HG03442 (cell line): ENCODE measurements around the gene AKAP6.
A peak's percentile ranks its signal among the peaks of the same experiment; 100 is the strongest.

ENCODE experiments used
- ATAC-seq: cut with Tn5 transposase; IDR thresholded peaks from one replicate; pipeline ENCODE4 v1.9.1; 2021; ENCODE audit warnings: mild to moderate bottlenecking, moderate library complexity; ENCODE audit not compliant: unreplicated experiment

AKAP6 gene

DNA sequence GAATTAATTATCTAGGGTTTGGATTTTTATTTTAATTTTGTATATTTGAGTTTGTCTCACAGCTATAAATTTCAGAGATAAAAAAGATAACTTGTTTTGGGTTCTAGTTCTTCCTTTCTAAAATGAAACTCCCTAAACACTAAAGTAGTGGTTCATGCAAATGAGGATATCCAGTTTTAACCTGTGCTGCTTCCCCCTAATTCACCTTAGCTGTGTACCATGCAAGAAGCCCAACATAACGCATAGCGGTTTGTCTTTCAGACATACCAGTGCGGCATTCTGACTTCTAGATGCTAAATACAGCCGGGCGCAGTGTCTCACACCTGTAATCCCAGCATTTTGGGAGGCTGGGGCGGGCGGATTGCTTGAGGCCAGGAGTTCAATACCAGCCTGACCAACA, 320.9 kb downstream of the AKAP6 start:
- no peak for ATAC-seq

DNA sequence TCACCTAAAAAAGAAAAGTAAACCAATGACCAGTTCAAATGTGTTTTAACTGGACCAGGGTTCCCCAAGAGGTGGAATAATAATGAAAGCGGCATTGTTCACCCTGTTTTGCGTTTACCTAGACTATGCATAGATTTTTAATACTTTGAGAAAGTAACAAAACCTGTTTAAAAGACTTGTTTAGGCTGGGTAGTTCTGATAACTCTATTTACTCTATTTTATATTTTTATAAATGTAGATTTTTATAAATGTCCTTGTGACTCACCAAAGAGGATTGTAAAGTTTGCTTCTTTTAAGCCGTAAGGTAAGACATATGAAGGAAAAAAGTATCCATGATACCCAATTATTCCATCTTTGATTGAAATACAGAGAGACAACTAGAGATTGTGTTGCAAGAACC, 321.6 kb downstream of the AKAP6 start:
- ATAC-seq: no peak

DNA sequence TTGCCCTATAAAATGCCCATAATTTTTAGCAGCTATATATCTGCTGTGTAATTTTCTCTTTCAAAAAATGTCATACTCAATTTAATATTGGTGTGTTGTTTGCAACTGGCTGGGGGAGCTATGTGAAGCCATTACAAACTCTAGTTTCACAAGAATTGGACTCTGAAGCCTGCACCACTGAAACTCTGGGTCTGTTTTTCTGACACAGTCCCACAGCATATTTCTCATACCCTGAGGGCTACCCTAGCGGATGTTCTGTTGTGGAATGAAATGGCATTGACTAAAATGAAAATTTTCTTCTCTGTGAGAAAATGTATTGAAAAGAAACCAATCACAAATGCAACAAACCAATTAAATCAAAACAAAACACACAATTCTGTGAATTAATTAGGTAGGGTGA, 325.0 kb downstream of the AKAP6 start:
- ATAC-seq: no peak

DNA sequence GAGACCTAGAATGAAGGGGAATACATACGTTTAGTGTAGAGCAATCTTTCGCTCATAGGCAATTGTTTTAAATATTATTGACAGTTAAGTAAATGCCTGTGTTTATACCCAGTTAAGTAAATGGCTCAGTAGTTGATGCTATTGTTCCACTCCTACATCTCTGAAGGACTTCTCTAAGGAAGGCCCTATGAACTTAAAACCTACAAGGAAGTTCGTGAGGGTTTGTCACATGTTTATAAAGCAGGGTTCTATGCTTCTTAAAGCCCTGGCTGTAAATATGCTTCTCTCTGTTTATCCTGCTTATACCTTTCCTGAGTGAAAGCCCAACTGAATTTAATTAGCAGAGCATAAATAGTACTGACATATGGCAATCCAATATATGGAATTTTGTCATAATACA, 327.5 kb downstream of the AKAP6 start:
- no peak for ATAC-seq

DNA sequence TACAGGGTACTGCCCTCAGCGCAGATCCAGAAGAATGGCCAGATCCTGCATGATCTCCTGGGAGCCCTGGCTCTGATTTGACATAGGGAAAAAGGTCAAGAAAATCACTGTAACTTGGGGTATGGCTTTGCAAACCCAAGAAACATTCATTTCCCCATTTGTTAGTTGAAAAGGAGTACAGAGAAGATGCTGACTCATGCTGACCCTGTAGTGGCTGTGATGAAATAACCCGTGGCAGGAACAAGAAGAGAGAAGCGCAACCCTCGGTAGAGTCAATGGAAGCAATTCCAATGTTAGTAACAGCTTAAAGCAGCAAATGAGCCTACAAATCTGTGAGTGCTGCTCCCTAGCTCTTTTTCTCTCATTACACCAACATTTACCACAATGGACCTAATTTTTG, 328.0 kb downstream of the AKAP6 start:
- ATAC-seq: peak; percentile 86

DNA sequence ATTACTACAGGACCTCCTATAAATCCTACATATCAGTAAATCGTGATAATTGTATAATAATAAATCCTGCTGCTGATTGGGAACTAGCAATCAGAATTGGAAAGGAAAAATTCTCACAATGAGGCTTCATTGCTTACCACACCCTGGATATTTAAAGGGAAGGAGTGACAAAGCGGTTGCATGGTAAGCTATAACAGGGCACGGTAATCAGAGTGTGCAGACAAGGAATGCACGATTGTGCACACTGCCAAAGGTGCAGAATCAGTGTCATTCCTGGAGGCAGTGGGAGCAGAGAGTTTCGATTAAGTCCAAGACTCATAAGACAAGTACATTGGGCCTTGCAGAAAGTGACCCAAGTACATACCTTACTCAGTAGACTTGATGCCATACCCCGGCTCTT, 332.1 kb downstream of the AKAP6 start:
- no peak for ATAC-seq

DNA sequence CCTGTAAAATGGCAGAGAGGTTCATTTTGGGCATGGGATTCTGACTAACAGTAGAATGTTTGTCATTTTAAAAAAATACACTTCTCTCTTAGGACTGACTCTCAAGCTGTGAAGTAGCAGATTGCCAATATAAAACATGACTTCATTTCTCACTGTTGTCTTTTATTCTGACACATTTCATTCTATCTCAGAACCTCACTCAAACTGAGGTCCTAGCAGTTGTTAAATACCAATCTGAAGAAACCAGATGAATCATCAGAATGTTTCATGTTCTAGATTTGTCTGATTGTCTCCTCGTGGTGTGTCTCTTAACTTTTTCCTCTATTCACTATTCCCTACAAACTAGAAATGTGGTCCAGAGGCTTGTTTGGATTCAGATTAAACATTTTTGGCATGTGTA, 333.1 kb downstream of the AKAP6 start:
- ATAC-seq: no peak

DNA sequence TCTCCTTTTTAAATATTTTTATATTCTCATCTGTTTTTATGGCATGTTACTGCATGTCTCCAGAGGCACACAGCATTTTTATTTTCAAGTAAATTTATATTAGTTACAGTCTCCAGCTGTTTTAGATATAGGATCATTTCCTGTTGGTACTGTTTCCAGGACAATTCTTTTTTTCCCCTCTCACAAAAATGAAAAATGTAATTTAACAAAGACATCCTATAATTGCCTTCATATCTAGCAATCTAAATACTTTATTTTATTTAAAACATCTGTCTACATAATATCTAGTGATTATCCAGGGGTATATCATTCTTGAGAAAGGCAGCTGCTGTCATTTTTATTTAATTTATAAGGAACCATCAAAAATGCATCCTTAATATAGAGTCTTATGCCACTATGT, 337.2 kb downstream of the AKAP6 start:
- no peak for ATAC-seq

DNA sequence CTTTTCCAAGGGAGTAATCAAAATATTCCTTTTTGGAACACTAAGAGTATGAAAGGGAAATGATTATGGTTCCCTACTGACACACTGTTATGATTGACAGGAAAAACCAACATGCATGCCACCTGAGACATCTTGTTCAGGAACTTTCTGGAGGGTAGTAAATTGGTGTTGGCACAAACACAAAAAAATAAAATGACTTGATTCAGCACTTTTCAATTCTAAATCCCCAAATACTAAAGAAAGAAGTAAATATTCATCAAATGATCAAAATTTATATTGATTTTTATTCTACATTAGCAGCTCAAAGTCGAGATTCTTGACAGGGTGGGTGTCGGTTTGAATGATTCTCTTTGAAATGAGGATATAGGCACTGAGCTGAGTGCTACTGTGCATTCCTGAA, 338.2 kb downstream of the AKAP6 start:
- ATAC-seq: no peak

DNA sequence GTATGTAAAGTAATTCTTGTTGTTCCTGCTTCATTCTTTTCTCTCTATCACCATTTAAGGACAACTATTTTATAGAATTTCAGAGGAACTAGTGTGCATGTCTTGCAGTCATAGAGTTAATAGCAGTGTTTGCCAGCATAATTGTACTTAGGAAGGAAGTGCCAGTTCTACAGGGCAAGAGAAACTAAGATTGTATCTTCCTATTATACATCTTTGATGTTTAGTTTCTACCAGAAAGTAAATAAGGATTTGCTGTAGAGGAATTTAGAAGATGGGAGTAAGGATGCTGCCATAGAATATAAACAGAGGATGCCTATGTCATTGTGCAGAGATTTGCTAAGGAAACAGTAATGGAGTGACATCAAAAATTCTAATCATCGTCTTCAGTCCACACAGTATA, 338.7 kb downstream of the AKAP6 start:
- no peak for ATAC-seq

DNA sequence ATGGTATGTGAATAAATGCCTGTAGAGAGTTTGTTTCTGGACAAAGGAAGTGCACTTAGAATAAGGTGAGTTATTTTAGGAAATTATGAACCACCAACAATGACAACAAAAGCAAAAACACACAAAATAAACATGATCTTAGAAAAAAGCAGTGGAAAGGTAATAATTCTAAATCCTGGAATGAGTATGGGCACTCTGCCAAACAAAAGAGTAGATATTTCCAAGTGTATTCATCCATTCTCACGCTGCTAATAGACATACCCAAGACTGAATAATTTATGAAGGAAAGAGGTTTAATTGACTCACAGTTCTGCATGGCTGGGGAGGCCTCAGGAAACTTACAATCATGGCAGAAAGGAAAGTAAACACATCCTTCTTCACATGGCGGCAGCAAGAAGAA, 340.3 kb downstream of the AKAP6 start:
- ATAC-seq: no peak

DNA sequence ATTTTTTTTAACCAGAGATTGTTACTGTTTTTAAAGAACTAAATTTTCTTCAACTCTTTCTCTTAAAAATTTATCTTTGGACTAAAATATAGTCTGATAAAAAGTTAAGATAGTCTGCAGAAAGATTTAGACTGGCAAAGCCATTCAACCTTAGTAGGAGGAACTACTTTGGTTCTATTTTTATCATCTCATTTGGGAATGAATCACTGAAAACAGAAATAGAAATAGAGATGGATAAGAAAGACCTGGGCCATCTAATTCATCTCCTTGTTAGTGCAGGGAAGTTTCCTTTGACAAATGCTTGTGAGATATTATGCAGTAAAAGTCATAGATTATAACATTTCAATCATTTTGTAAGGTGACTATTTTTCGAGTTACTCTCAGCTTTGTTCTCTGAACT, 346.3 kb downstream of the AKAP6 start:
- ATAC-seq: no peak

DNA sequence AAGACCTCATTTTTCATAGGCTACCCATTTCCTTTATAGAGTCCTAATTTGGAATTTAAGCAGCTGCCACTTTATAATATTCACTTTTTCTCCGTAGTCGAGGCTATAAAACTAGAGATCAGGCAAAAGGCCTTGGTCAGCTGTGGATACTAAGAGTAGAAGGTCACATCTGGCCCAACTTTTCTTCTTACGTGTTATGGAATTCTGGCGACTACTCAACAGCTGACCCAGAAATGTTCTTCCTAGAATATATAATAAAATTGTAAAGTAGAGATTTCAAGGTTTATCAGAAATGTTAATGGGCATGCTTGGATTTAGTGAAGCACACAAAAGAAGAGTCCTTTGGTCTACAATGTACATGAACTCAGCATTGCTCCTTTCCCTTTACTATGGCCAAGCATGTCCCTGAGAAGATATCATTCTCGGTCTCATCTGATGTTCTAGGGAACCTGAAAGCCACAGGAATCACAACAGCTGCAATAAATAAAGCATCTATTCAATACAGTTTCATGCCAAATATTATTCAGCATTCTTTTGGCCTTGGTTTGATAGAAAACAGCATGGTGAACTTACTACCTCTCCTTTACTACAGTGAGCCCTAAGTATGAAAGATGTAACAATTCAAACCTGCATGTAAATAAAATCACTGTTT, 348.2 kb downstream of the AKAP6 start:
- no peak for ATAC-seq

DNA sequence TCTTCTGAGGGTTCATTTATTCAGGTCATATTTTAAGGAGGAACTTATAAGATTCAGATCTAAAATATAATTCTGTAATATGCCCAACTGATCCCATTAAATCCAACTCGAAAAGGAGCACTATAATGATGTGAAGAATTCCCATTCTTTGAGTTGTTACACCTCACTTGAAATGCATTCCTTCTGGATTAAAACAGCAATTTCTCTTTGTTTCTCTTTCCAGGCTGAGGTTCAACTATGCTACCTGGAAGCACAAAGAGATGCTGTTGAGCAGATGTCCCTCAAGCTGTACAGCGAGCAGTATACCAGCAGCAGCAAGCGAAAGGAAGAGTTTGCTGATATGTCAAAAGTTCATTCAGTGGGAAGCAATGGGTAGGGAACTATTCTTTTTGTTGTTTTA, 349.0 kb downstream of the AKAP6 start:
- no peak for ATAC-seq

DNA sequence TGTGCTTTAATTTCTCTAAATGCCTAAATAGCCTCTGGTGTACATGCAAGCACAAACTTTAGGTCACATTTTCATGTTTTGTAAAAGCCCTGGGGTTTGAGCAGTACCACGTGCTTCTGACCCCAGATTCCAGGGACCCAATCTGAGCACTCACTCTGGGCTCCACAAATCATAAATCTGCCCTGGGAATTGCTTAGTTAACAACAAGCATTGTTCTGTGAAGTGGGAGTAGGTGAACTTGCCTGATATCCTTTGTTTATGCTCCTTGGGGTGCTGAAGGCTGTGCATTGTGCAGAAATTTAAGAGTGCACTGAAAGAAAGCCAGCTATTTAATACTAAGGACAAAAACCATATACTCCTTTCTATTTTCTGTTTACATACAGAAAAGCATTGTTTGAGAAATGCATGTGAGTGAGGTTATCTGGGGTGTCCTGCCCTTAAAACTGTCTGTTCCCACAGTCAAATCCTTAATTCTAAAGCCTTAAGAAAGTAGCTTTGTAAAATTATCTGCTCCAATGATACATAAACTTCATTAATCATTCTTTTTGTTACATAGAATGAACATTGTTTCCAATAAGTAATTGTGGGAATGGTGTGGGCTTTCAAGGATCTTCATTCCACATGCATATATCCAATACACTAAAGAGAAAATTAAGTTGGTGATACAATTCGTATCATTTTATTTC, 351.0 kb downstream of the AKAP6 start:
- no peak for ATAC-seq

DNA sequence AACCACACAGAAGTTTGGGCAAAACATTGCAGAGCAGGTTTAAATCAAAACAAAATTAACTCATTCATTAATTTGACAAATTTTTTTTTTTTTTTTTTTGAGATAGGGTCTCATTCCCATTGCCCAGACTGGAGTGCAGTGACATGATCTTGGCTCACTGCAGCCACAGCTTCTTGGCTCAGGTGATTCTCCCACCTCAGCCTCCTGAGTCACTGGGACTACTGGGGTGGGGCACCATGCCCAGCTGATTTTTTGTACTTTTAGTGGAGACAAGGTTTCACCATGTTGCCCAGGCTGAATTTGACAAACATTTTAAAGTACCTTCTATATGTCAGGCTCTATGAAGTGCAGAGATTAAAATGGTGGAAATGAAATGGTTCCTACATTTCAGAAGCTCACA, 352.5 kb downstream of the AKAP6 start:
- no peak for ATAC-seq

DNA sequence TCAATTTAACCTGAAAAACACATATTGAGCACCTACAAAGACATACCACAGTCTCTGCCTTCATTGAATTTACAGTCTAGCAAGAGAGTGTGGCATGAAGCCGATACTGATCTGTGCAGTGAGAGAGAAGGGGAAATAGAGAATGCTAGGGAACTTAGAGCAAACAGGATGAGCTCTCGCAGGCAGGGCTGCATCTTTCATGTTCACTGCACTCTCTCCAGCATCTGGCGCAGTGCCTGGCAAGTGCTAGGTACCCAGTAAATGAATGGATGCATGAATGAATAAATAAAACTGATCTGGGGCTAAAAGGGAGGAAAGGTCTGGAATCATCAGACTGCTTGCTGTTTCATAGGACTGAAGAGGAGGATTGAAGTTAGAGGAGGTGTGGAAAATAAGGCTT, 353.1 kb downstream of the AKAP6 start:
- ATAC-seq: no peak

DNA sequence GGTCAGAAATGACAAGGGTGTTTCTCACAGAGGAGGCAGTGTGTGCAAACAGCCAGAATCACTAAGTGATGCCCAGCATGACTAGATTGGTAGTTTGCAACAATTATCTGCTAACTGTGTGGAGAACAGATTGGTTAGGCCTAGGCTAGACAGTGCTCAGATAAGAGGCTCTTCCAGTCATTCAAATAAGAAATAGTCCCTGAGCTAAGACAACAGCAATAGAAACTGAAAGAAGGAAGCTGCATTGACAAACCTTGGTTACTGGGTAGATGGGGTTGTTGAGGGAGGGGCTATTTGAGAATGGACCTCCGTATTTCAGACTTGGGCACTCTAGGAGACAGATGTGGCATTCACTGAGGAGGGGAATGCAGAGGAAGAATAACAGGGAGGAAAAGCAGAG, 354.6 kb downstream of the AKAP6 start:
- no peak for ATAC-seq

DNA sequence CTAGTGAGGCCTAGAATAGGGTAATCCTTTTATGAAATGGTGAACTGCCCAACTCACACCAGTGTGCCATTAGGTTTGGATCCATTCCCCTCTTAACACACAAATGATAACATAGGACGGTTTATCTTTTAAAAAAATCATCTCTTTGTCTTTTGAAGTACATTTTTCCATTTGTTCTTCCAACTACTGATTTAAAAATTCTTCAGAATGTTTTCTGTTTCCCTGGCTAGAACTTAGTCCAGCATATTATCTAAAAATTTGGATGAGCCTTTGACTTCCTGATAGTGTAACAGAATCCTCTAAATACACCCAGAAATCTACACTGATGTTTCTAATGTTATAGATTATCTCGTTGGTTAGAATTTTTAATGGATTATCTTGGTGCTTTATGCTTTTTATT, 359.8 kb downstream of the AKAP6 start:
- no peak for ATAC-seq

DNA sequence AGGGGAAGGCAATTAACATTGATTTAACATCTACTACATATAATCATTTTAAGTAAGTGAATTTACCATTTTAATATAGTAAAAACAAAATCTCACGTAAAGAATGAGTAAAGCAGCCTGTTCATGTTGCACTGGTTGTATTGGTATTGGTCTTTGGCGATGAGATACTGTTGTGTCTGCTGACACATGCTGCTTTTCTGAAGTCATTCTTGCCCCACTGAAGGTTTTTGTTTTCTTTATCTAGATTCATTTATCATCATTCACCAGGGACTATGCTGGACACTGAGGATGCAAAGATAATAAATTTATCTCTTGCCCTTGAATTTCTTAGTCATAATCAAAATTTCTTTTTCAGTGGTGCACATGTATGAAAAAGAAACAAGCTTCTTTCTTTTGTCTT, 363.3 kb downstream of the AKAP6 start:
- ATAC-seq: no peak

DNA sequence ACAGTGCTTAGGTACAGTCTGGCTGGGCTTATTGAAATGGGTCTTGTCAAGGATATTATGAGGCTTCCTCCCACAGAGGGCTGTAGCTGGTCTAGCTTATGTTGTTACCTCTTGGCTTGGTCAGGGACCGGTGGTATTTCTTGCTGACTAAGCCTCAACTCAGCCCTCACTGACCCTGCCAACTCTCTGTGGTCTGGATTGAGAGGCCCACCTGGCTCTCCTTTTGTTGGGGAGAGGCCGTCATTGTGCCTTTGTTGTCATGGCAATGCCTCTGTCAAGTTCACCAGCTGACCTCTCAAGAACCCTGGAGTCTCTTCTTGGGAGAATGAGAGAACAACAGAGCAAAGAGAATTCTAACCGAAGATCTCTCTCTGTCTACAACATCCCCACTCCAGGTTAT, 364.0 kb downstream of the AKAP6 start:
- ATAC-seq: peak; percentile 68

DNA sequence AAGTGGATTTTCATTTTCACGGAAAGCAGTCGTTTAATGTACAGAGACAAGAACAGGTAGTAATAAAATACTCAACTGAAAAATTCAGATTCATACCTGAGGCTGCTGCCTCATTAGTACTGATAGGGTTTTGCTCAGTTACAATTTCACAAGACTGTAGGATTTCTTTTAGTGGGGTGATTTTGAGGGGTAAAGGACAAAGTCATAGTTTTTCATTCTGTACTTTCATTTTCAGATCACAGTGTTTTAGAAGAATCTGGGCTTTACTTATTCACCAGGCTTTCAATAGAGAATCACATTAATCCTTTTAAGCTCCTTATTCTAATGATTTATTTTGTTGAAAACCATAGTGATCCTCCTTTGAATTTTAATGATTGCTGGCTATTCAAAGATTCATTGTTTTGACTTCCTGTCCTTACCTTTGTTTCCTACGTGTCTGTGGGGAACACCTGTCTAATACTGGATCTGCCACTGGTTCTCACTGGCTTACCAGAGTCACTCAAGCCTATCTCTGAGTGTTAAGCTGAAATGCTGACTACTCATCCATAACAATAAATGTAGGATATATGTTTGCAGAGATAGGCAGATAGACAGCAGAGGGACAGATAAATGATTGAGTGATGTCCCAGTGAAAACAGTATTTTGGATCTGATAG, 365.8 kb downstream of the AKAP6 start:
- no peak for ATAC-seq
